ENCODE measurements around the gene C6orf47. TPM values are rescaled to one million over a fixed set of nuclear protein-coding genes. Genes with fewer than 3 reads are reported as not detected.

The C6orf47 gene
- total RNA-seq, 1 donor = 20.7 TPM

GRCh38 chr6:31622684-31623091 is 37.9 kb downstream of the C6orf47 start:
- TF ChIP-seq CTCF (IDR thresholded peaks at IDR 0.05; ENCODE audit: insufficient read depth, low read depth, low read length) = no peak
- DNase-seq (ENCODE audit: low read depth) = no peak
- H3K4me3 ChIP-seq (ENCODE audit: low read depth, low read length) = peak overlapping the region; percentile 77

- DNase-seq (ENCODE audit: low read depth) = peak; percentile 46
These were observed 38.6 kb downstream of the C6orf47 start for GRCh38 chr6:31621991-31622390.

DNA sequence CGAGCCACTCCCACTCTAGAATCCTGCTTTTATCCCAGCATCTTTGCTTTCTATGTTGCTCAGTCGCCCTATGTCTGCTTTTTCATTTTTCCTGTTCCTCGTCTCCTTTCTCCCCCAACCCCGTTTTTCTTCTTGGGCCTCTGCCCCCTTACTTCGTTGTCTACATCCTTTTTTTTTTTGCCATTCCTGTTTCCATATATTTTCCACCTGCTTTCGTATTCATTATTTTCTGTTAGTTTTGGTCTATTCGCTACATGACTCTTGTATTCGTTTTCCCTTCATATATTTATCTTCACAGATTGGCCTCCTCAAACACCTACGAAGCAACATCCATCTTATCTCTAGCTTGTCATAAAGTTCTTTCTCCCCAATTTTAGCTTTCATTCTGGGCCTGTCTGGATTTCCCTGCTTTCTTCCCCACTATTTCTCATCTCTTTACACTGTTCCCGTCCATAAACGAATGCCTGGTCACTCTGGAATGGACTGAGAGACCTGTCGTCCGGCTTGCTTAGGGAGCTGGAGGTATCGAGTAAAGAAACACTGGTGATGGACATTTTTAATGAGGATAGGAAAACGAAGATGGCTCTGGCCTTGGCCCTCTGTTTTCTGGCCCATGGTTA is 39.1 kb downstream of the C6orf47 start:
- no peak for TF ChIP-seq CTCF (IDR thresholded peaks at IDR 0.05; ENCODE audit: insufficient read depth, low read depth, low read length)
- peak overlapping the region; percentile 77 for H3K4me3 ChIP-seq (ENCODE audit: low read depth, low read length)
- DNase-seq (ENCODE audit: low read depth) = no peak

More at GRCh38 chr6:31621991-31622390, 38.6 kb downstream of the C6orf47 start:
- TF ChIP-seq CTCF (IDR thresholded peaks at IDR 0.05; ENCODE audit: insufficient read depth, low read depth, low read length) = no peak
- peak overlapping the region; percentile 77 for H3K4me3 ChIP-seq (ENCODE audit: low read depth, low read length)

GRCh38 chr6:31620586-31621319 is 39.8 kb downstream of the C6orf47 start, which contains the start of gene PRRC2A:
Gene PRRC2A (plus strand): TSS chr6:31620715. CDS start chr6:31622790, 2,075 bp downstream.
- no peak for TF ChIP-seq CTCF (IDR thresholded peaks at IDR 0.05; ENCODE audit: insufficient read depth, low read depth, low read length)

DNA sequence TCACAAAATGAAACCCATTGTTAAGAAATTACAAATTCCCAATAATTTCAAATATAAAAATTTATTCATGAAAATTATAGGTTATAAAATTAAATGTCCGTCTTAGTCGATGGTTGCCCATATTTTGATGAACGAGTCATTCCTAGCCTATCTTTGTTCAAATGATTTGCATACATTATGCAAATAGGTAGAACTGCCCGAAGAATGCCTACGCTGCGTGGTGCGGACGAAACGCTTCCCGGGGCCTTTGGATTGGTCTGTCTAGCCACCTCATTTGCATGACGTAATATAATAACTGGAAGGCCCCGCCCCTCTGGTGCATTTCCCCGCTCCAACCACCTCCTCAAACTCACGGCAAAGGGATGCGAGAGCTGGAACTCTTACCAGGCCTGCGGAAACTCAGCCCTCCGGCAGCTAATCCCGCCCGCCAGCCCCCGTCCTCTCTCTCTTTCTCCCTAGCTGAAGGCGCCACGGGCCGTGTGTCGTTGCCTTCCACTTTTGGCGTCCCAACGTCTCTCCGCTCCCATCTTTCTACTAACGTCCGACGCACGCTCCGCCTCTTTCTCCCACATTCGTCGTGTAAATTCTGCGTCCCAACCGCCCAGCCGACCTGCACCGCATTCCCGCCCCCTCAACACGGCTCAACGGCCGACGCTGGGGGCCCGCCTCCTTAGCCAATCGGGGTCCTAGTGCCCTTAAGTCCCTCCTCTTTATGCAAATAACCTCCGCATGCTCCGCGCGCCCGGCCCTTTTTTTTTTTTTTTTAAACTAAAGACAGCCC is 40.6 kb downstream of the C6orf47 start:
- no peak for TF ChIP-seq CTCF (IDR thresholded peaks at IDR 0.05; ENCODE audit: insufficient read depth, low read depth, low read length)
- peak overlapping the region; percentile 77 for H3K4me3 ChIP-seq (ENCODE audit: low read depth, low read length)
- peak; percentile 100 for DNase-seq (ENCODE audit: low read depth)

More at GRCh38 chr6:31620586-31621319, 39.8 kb downstream of the C6orf47 start, which contains the start of gene PRRC2A:
- DNase-seq (ENCODE audit: low read depth) = no peak
- peak within 1 kb of the TSS; percentile 77 for H3K4me3 ChIP-seq (ENCODE audit: low read depth, low read length)

GRCh38 chr6:31617010-31617409 is 43.6 kb downstream of the C6orf47 start:
- TF ChIP-seq CTCF (IDR thresholded peaks at IDR 0.05; ENCODE audit: insufficient read depth, low read depth, low read length) = no peak

More at GRCh38 chr6:31617010-31617409, 43.6 kb downstream of the C6orf47 start:
- H3K4me3 ChIP-seq (ENCODE audit: low read depth, low read length) = no peak overlapping the region
- no peak for DNase-seq (ENCODE audit: low read depth)

All from fibroblast of villous mesenchyme (primary cell).